SH-SY5Y (cell line): ENCODE measurements around the gene PATJ.

ENCODE experiments used
- GATA2 ChIP-seq: IDR thresholded peaks from 2 replicates; pipeline ENCODE4 v1.6.1; 2011; ENCODE audit warnings: mild to moderate bottlenecking, low read depth, low read length
- GATA3 ChIP-seq: IDR thresholded peaks from 2 replicates; pipeline ENCODE4 v1.6.1; 2011; ENCODE audit warnings: low read depth, mild to moderate bottlenecking, low read length, moderate library complexity

Gene PATJ

DNA sequence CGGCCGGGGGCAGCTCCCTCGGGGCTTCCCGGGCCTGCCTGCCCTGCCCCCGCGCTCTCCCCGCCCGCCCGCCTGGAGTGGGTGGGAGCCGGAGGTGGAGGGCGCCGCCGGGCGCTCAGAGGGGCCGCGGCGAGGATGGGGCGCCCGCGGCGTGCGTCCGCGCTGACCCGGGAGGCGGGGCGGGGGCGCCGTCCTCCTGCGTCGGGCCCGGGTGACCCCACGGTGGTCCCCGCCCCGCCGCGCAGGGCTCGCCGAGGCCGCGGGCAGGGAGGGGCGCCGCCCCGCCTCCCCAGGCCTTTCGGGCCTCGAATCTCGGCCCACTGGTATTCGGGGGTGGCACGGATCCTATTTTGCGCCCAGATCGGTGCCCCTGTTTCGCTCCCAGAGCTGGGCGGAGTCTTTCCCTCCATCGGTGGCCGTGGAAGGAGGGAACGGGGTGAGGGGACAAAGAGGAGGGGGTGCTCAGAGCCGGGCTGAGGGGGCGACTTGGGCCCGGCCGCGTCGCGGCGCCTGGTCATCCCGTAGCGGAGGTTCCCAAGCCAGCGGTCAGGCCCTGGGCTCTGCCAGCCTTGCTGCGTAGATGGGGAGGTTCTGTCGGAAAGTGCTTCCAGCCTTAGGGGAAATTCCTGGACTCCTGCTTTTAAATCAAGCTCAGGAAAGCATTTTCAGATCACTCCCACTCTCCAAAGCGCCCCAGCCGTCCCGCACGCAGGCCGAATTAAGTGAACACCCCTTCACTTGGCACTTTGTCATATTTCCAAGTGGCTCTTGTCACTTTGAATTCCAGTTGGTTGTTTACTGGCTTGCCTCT, 545 bp downstream of the PATJ start:
- TF ChIP-seq GATA2 (no peak), GATA3 (no peak)

DNA sequence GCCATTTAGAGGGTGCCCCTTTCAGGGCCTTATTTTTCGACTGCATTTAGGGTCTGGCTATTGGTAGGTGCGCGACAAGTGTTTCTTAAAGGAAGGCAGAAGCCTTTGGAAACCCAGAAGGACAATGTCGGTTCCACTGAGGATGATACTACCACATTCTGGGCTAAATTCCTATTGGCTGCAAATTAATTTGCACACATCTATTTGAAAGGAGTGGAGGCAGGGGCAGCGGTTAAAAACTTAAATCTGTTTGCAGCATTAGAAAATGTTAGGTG, 1.1 kb downstream of the PATJ start:
- TF ChIP-seq GATA3: no peak

DNA sequence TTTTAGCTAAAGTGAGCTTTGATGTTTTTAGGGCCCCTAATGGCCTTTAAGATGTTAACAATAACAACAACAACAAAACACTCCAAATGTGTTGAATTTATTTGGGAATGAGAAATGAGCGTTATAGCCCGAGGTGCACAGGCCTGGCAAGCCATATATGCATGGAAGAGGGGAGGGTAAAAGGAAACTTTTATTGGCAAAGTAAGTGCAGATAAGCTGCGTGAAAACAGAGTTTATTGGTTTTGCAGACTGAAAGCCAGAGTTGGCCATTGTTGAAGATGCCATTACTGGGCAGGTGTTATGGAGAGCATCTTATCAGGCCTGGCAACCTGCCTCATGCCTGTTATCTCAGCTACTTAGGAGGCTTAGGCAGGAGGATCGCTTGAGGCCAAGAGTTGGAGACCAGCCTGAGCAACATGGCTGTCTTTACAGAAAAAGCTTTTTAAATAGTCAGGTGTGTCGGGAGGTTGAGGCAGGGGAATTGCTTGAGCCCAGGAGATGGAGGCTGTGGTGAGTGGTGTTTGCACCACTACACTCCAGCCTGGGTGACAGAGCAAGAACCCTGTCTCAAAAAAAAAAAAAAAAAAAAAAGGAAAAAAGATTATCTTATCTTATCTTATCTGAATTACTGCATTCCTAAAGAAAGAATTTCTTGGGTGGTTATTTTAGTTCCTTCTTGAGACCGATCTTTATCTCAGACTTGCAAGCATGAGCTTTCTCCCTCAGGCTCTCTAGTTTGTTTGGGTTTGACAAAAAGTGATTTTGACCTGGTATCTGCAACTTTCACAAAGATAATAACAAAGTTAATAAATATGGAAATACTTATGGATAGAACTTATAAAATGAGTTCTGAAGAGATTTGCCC, 1.7 kb downstream of the PATJ start:
- no peak for TF ChIP-seq GATA3

DNA sequence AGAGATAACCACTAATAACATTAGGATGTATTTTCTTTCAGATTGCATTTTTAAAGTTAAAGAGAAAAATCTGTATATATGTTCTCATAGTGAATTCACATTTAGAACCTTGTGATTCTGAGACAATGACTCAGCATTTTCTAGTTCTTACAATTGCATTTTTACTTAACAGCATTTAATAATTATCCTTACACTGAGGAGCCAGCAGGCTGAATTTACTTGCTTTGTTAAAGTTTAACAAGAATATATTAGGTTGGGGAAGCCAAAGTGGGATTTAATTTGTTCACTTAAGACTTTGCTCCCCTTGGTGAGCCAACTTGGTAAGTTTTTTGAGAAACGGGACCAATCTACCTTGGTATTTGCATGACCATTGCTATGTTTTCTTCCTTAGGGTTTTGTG, 4.5 kb downstream of the PATJ start:
- TF ChIP-seq GATA2: no peak

DNA sequence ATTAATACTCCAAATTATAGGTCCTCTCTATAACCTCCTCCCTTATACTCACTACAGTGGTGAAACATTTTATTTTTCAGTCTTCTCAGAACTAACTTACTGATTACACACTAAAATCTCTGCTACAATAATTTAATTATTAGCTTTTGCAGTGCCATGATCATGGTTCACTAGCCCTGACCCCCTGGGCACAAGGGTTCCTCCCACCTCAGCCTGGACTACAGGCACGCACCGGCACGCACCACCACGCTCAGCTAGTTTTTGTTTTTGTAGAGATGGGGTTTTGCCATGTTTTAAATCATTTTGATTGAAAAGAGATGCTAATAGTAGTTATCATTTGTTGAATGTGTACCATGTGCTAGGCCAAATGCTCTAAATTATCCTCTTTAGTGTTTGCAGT, 6.3 kb downstream of the PATJ start:
- no peak for TF ChIP-seq GATA3
- no peak for TF ChIP-seq GATA2

DNA sequence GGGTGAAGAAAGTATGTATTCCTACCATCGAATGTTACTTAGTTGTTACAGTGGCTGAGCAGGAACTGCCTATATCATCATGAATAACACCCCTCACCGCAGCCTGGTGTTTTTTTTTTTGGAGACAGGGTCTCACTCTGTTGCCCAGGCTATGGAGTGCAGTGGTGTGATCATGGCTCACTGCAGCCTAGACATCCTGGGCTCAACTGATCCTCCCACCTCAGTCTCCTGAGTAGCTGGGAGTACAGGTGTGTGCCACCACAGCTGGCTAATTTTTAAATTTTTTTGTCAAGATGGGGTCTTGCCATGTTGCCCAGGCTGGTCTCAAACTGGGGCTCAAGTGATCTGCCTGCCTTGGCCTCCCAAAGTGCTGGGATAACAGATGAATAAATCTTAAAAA, 7.3 kb downstream of the PATJ start:
- TF ChIP-seq GATA2 (no peak), GATA3 (no peak)

DNA sequence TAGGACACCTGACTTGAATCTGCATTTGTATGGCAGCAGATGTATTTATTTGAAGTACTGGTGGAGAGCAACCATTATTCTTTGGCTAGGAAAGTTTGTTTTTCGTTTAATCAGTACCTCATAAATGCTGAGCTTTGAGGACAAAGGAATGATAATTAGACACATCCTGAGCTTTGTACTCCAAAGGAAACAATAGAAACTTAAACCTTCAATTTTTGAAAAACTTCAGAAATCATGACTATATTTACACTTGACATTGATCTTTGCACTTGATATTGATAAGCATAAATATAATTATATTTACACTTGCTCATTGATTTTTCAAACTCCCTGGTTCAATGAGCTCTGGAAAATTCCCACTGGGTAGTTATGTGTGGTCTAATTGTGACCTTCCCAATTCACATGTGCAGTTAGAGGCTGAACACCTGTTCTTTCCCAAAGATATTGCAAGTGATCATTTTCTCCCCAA, 10.7 kb downstream of the PATJ start:
- no peak for TF ChIP-seq GATA3
- no peak for TF ChIP-seq GATA2

DNA sequence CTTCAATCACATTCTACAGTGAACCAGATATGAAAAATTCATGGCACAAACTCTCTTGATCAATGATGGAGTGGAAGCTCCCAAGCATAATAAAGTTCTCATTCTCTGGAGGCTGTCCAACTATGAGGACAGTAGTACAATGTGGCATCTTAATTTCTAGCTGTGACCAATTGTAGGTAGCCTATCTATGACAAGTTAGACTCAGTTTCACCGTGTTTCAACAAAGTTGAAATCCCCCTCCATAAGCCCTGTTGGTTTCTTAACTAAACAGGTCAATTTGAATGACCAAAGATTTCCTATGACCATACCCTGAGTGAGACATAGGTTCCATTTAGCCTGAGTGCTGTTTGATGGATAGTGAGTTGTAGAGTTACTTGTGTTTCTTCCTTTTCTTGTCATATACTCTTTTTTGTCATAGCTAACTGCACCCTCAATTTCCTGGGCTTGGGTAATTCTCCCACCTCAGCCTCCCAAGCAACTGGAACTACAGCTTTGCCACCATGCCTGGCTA, 11.8 kb downstream of the PATJ start:
- TF ChIP-seq GATA3 (no peak), GATA2 (no peak)

DNA sequence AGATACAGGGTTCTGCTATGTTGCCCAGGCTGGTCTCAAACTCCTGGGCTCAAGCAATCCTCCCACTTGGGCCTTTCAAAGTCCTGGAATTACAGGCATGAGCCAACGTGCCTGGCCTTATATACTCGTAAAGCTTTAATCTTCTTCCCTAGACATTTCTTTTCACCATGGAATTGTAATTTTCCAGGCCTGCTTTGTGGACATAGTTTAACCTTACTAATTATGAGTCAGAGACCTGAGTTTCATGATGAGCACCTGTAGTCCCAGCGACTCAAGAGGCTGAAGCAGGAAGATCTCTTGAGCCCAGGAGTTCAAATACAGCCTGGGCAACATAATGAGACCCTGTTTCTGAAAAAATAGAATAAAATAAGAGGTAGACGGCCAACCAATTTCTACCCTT, 12.3 kb downstream of the PATJ start:
- TF ChIP-seq GATA3: no peak
- no peak for TF ChIP-seq GATA2

DNA sequence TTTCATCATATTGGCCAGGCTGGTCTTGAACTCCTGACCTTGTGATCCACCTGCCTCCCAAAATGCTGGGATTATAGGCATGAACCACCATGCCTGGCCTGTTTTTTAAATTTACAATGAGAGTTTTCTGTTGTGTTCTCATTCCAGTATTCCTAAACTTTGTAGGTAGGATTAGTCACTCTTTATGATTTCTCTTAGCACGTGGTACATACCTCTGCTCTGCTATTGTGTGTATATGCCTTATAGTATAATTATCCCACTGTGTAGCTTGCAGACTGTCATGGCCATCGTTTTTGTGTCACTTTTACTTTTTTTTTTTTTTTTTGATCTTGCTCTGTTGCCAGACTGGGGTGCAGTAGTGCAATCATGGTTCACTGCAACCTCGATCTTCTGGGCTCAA, 14.5 kb downstream of the PATJ start:
- TF ChIP-seq GATA2 (no peak), GATA3 (no peak)

DNA sequence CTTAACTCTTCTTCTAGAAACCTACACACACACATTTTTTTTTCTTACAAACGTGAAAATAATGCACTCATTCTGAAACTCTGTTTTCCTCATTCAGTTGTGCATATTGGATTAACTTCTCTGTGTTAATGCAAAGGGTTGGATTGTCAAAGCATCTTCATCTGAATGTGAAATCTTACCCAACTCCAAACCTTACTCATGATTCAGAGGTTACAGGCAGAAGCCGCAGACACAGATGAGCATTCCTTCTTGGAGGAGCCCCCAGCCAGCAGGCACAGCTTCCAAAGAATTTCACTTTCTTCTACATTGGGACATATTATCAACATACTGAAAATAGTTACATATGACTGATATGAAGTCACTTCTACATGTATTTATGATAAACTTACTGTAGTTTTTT, 15.7 kb downstream of the PATJ start:
- TF ChIP-seq GATA2 (no peak), GATA3 (no peak)

DNA sequence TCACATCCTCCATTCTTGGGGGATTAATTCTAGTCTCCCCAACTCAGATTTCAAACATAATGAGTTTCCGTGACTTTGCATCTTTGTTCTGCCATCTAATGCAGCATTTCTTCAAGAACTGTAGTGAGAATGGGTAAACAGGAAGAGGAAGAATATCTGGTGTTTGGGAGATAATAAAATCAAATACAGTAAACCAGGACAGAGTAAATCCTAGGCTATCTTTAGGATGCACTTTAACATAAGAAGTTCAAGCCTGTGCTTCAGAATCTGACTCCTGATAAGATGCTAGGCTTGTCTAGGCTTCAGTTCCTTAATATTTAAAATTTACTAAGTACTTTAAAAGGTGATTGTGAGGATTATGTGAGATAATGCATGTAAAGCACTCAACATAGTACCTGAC, 27.9 kb downstream of the PATJ start:
- no peak for TF ChIP-seq GATA2
- TF ChIP-seq GATA3: no peak

DNA sequence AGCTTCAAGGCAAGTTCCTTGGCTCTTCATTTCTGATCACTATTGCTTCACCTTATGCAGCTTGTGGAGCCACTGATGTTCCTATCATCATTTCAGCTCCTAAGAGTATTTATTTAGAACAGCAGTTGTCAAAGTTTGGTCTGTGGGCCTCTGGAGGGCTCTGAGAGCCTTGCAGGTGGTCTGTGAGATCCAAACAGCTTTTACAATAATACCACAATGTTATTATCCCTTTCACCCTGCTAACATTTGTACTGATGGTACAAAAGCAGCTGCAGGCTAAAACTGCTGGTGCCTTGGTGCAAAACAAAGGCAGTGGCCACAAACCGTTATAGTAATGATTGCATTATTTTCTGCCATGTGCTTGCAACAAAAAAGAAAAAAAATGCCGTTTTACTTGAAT, 33.8 kb downstream of the PATJ start:
- TF ChIP-seq GATA2: no peak
- no peak for TF ChIP-seq GATA3

DNA sequence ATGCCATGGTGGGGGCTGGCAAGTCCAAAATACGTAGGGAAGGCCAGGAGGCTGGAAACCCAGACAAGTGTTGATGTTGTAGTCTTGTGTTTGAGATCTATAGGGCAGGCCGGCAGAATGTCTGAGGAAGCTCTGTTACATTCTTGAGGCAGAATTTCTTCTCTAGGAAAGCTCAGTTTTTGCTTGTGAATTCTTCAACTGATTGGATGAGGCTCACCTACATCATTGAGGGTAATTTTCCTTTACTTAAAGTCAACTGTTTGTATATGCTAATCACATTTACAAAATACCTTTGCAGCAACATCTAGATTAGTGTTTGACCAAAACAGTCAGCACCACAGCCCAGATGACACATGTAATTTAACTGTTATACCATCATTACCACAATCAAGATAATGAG, 37.0 kb downstream of the PATJ start:
- no peak for TF ChIP-seq GATA3
- TF ChIP-seq GATA2: no peak

DNA sequence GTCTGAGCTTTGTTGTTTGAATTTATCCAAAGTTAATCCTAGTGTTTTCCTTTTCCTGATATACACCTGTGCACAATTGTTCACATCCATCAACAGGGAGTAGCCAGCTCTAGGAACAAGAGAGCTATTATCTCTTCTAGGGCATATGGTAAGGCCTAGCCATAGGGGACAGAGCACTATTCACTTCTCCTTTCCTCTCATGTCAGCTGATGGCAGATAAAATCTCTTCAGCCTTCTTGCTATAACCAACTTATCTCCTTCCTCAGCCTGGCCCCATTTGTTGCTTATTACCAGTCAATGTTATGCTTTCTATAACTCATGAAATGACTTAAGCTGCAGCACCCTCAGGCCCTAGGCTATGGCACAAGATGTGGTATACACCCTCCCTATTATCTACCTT, 38.9 kb downstream of the PATJ start:
- TF ChIP-seq GATA2 (no peak), GATA3 (no peak)
